GM12878 (cell line): ENCODE data around the gene HOXA10. TPM values are rescaled to one million over a fixed set of nuclear protein-coding genes. Genes with fewer than 3 reads are reported as not detected.

Experiments
- BRCA1 ChIP-seq: IDR thresholded peaks from 2 replicates; pipeline ENCODE4 v1.6.1; 2011; ENCODE audit warnings: low read depth, low read length, improper control_type of control experiment
- CEBPZ ChIP-seq: fragments of 150-350 bp; IDR thresholded peaks from 2 replicates; pipeline ENCODE4 v1.6.1; 2016; ENCODE audit warnings: low read depth, low read length
- CUX1 ChIP-seq: IDR thresholded peaks from 2 replicates; pipeline ENCODE4 v1.6.1; 2012; ENCODE audit warnings: improper control_type of control experiment, low read depth, low read length; ENCODE audit not compliant: insufficient replicate concordance
- HDAC2 ChIP-seq: fragments of 200-600 bp; sonication (generic); IDR thresholded peaks from 2 replicates; pipeline ENCODE4 v1.6.1; 2017
- IKZF2 ChIP-seq, 2 experiments: fragments of 450-650 bp; IDR thresholded peaks; 2 replicates each; pipeline ENCODE4 v1.6.1; 2017; ENCODE audit warnings: mild to moderate bottlenecking in 2 of 2, moderate library complexity in 2 of 2
- SMARCA5 ChIP-seq: fragments of 450-650 bp; IDR thresholded peaks from 2 replicates; pipeline ENCODE4 v1.6.1; 2017; ENCODE audit warnings: mild to moderate bottlenecking
- TCF7 ChIP-seq: IDR thresholded peaks from 2 replicates; pipeline ENCODE4 v1.6.1; 2014; ENCODE audit warnings: antibody characterized with exemption, borderline replicate concordance
- WRNIP1 ChIP-seq: IDR thresholded peaks from 2 replicates; pipeline ENCODE4 v1.6.1; 2011; ENCODE audit warnings: low read depth, low read length, improper control_type of control experiment, borderline replicate concordance
- ZBTB33 ChIP-seq: fragments of 450-650 bp; IDR thresholded peaks from 2 replicates; pipeline ENCODE4 v1.6.1; 2017; ENCODE audit warnings: mild to moderate bottlenecking
- ZNF207 ChIP-seq: fragments of 450-650 bp; IDR thresholded peaks from 2 replicates; pipeline ENCODE4 v1.6.1; 2014; ENCODE audit warnings: antibody characterized with exemption, mild to moderate bottlenecking, borderline replicate concordance
- polyA plus RNA-seq, 11 experiments: library from polyadenylated mRNA; depleted of rRNA in 4 of 11; unstranded in 6 of 11; stranded (reverse) in 5 of 11; fragments of >200 nt; fragmentation: Nextera tagmentation in 4 of 11; fragmentation: Illumina TruSeq in 1 of 11; extraction: Ambion mirVana in 4 of 11; extraction: Trizol in 1 of 11; gene quantifications; 1 replicate in 1 of 11; 2 replicates in 10 of 11; pipeline versions ENCODE4 v1.2.1 to v1.2.3, GENCODE V29; 2011 to 2016; ENCODE audit warnings: inconsistent platforms in 2 of 11, missing spikeins in 2 of 11, low read depth in 1 of 11
- total RNA-seq, 4 experiments: library from RNA; depleted of rRNA in 3 of 4; stranded (reverse); fragments of >200 nt in 3 of 4; fragmentation: Illumina TruSeq in 1 of 4; extraction: Trizol in 1 of 4; gene quantifications; 2 replicates each; pipeline versions ENCODE4 v1.2.1 to v1.2.3, GENCODE V29; 2013 to 2021
- TF ChIP-seq, protein P1 (sequence below): IDR thresholded peaks from 2 replicates; pipeline ENCODE4 v1.6.1; 2011; ENCODE audit warnings: mild to moderate bottlenecking, low read depth, low read length, moderate library complexity; ENCODE audit not compliant: insufficient replicate concordance
- TF ChIP-seq, protein P2 (sequence below): fragments of 450-650 bp; conservative IDR thresholded peaks from 2 replicates; pipeline ENCODE4 v1.6.1; 2017; ENCODE audit warnings: mild to moderate bottlenecking, moderate library complexity

Gene HOXA10
- total and polyA plus RNA-seq, 10 of the 15 experiments (the other 5 are each of a cell fraction or from before 2014, with no cell fraction given), result not detected

GRCh38 chr7:27143950-27144780 lies 30.0 kb downstream of the HOXA10 start (continued):
- TF ChIP-seq CEBPZ (no peak), HDAC2 (no peak), WRNIP1 (no peak), IKZF2 (IDR thresholded peaks at IDR 0.05) (no peak), ZBTB33 (no peak), ZNF207 (no peak), SMARCA5 (no peak), TCF7 (no peak), BRCA1 (no peak), CUX1 (no peak)
- TF ChIP-seq, protein P1, sequence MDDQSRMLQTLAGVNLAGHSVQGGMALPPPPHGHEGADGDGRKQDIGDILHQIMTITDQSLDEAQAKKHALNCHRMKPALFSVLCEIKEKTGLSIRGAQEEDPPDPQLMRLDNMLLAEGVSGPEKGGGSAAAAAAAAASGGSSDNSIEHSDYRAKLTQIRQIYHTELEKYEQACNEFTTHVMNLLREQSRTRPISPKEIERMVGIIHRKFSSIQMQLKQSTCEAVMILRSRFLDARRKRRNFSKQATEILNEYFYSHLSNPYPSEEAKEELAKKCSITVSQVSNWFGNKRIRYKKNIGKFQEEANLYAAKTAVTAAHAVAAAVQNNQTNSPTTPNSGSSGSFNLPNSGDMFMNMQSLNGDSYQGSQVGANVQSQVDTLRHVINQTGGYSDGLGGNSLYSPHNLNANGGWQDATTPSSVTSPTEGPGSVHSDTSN, result no peak
- TF ChIP-seq, protein P2, sequence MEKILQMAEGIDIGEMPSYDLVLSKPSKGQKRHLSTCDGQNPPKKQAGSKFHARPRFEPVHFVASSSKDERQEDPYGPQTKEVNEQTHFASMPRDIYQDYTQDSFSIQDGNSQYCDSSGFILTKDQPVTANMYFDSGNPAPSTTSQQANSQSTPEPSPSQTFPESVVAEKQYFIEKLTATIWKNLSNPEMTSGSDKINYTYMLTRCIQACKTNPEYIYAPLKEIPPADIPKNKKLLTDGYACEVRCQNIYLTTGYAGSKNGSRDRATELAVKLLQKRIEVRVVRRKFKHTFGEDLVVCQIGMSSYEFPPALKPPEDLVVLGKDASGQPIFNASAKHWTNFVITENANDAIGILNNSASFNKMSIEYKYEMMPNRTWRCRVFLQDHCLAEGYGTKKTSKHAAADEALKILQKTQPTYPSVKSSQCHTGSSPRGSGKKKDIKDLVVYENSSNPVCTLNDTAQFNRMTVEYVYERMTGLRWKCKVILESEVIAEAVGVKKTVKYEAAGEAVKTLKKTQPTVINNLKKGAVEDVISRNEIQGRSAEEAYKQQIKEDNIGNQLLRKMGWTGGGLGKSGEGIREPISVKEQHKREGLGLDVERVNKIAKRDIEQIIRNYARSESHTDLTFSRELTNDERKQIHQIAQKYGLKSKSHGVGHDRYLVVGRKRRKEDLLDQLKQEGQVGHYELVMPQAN, result no peak
